Measurements from ENCODE around the gene PCDH1. TPM values are rescaled to one million over a fixed set of nuclear protein-coding genes. Genes with fewer than 3 reads are reported as not detected.
A peak's percentile ranks its signal among the peaks of the same experiment; 100 is the strongest.

Gene PCDH1
- total RNA-seq, 4 donors from 2014 or later: 51.3 to 131 (median 67.9) TPM

- DNase-seq: no peak
- intact Hi-C loops (cut with DNase I): loop anchor here (10.0 kb wide), 1 partner anchor 72 kb away; no protein-coding TSS in a partner anchor
- WGBS, 2 donors: 24 to 46% methylated on average over 2 of the region's 2 CpGs
Observed at GRCh38 chr5:141812512-141812911, 65.7 kb downstream of the PCDH1 start.

GRCh38 chr5:141811287-141812155, 66.7 kb downstream of the PCDH1 start:
- no peak overlapping the region for H3K4me3 ChIP-seq
- DNase-seq: no peak
- WGBS, 2 donors: 37 to 38% methylated on average over 3 of the region's 29 CpGs

More at GRCh38 chr5:141812512-141812911, 65.7 kb downstream of the PCDH1 start:
- peaks cover 0 to 8% (median 3%) of the 10 kb centered on the region in 3 donors for H3K4me1 ChIP-seq
- TF ChIP-seq POLR2A (IDR thresholded peaks at IDR 0.05): no peak
- no peak for TF ChIP-seq CTCF (IDR thresholded peaks at IDR 0.05)
- no peak overlapping the region for H3K27ac ChIP-seq
- no peaks in the 10 kb centered on the region for H3K36me3 ChIP-seq
- H3K4me3 ChIP-seq: no peak overlapping the region
- no peaks in the 10 kb centered on the region for H3K9me3 ChIP-seq
- H3K27me3 ChIP-seq: peaks cover 0 to 80% (median 2%) of the 10 kb centered on the region in 4 donors

GRCh38 chr5:141810702-141811101, 67.5 kb downstream of the PCDH1 start:
- Histone ChIP-seq H3K27me3 (peaks cover 0 to 85% (median 2%) of the 10 kb centered on the region in 4 donors), H3K27ac (no peak overlapping the region), H3K4me3 (no peak overlapping the region), H3K9me3 (no peaks in the 10 kb centered on the region), H3K36me3 (no peaks in the 10 kb centered on the region), H3K4me1 (peaks cover 0 to 19% (median 3%) of the 10 kb centered on the region in 3 donors)
- DNase-seq: no peak
- intact Hi-C loops (cut with DNase I): loop anchor here (10.0 kb wide), 1 partner anchor 74 kb away; no protein-coding TSS in a partner anchor
- TF ChIP-seq POLR2A (IDR thresholded peaks at IDR 0.05): no peak
- TF ChIP-seq CTCF (IDR thresholded peaks at IDR 0.05): no peak
- 50 to 72% methylated on average over 3 of the region's 3 CpGs for WGBS, 2 donors

More at GRCh38 chr5:141811287-141812155, 66.7 kb downstream of the PCDH1 start:
- no peaks in the 10 kb centered on the region for H3K9me3 ChIP-seq
- no peak overlapping the region for H3K27ac ChIP-seq
- no peaks in the 10 kb centered on the region for H3K36me3 ChIP-seq
- no peak for TF ChIP-seq POLR2A (IDR thresholded peaks at IDR 0.05)
- peak in 5 of 6 experiments; percentile 15 to 55 (median 38) for TF ChIP-seq CTCF (IDR thresholded peaks at IDR 0.05)
- peaks cover 0 to 80% (median 2%) of the 10 kb centered on the region in 4 donors for H3K27me3 ChIP-seq
- intact Hi-C loops (cut with DNase I): loop anchor here (10.0 kb wide), 1 partner anchor 73 kb away; no protein-coding TSS in a partner anchor
- peaks cover 0 to 12% (median 3%) of the 10 kb centered on the region in 3 donors for H3K4me1 ChIP-seq

- Histone ChIP-seq H3K4me1 (peaks cover 0 to 28% (median 3%) of the 10 kb centered on the region in 3 donors), H3K27ac (no peak overlapping the region), H3K9me3 (no peaks in the 10 kb centered on the region), H3K27me3 (peaks cover 0 to 88% (median 2%) of the 10 kb centered on the region in 4 donors), H3K36me3 (no peaks in the 10 kb centered on the region), H3K4me3 (no peak overlapping the region)
- no peak for DNase-seq
- 40 to 47% methylated on average over 12 to 15 of the region's 15 CpGs for WGBS, 2 donors
- TF ChIP-seq CTCF (IDR thresholded peaks at IDR 0.05) (no peak), POLR2A (IDR thresholded peaks at IDR 0.05) (no peak)
- intact Hi-C loops (cut with DNase I): loop anchor here (10.0 kb wide), 1 partner anchor 75 kb away; no protein-coding TSS in a partner anchor
Observed at GRCh38 chr5:141809380-141810096, 68.7 kb downstream of the PCDH1 start.
